ENCODE results near the gene ARPC5.
A peak's percentile ranks its signal among the peaks of the same experiment; 100 is the strongest.

DNA sequence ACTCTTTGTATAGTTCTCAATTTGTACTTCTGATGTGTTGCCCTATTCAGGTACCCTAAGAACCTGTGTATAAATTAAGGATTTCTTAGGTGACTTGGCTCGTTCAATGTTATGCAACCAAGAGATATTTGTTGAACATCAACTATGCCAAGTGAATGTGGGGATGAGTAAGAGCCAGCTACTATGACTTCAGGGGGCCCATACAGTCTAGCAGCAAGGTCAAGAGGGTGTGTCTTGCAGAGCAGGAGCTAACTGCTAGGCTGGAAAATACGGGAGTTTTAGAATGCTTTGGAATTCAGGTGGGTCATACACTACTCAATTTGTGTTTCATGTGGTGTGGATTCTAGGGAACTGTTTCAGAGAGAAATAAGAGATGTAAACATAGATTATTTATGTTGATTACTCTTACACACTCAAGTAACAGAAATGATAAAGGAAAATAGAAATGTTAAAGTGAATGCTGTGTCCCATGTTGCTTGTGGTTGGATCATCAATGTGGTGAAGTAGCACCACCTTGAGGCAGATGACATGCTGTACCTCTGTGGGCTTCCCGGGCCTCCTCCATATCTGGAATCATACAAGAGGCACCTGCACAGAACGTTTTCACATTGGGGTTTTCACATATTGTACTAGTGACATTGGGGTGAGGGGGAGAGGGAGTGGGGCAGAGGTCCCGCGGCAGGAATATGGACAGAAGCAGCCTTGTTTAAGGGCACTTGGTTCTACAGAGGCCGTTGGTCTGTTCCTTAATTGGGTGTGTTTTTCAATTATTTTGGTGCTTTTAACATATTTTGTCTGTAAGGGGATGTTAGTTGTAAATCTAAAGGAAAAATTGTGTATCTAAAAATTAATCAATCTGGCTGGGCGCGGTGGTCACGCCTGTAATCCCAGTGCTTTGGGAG is 12.4 kb downstream of the ARPC5 start:
- no peak for TF ChIP-seq POLR2A (IDR thresholded peaks at IDR 0.05)
- TF ChIP-seq, protein P1, sequence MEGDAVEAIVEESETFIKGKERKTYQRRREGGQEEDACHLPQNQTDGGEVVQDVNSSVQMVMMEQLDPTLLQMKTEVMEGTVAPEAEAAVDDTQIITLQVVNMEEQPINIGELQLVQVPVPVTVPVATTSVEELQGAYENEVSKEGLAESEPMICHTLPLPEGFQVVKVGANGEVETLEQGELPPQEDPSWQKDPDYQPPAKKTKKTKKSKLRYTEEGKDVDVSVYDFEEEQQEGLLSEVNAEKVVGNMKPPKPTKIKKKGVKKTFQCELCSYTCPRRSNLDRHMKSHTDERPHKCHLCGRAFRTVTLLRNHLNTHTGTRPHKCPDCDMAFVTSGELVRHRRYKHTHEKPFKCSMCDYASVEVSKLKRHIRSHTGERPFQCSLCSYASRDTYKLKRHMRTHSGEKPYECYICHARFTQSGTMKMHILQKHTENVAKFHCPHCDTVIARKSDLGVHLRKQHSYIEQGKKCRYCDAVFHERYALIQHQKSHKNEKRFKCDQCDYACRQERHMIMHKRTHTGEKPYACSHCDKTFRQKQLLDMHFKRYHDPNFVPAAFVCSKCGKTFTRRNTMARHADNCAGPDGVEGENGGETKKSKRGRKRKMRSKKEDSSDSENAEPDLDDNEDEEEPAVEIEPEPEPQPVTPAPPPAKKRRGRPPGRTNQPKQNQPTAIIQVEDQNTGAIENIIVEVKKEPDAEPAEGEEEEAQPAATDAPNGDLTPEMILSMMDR (IDR thresholded peaks at IDR 0.05): peak in 1 of 3 donors; percentile 28
